Left hindlimb (tissue), 1 donor: ENCODE data around the gene TTC39B.

Experiments
- DNase-seq: peaks from one replicate; pipeline ENCODE4 v3.0.0-alpha.2; 2018

TTC39B gene

GRCh38 chr9:15116130-15116580 is 190.9 kb downstream of the TTC39B start:
- DNase-seq, result peak; percentile 55

- DNase-seq, result no peak
Observed at GRCh38 chr9:15115702-15116101, 191.3 kb downstream of the TTC39B start.

GRCh38 chr9:15115041-15115440 is 192.0 kb downstream of the TTC39B start:
- no peak for DNase-seq
